ENCODE data around the gene SLC35B4.

GRCh38 chr7:134364619-134365037 is 47.9 kb upstream of the SLC35B4 start:
- TF ChIP-seq CTCF (IDR thresholded peaks at IDR 0.05): no peak
- TF ChIP-seq EP300 (IDR thresholded peaks at IDR 0.05): no peak

Measured in sigmoid colon (tissue), 4 donors.